GM12875 (cell line): Measurements from ENCODE around the gene ANKH.

Source experiments
- H3K4me3 ChIP-seq: one replicate; pipeline ENCODE4 v1.5.1; 2011; ENCODE audit warnings: low read depth, low read length, control low read depth
- TF ChIP-seq, protein P1 (sequence below): IDR thresholded peaks from 2 replicates; pipeline ENCODE4 v1.5.1; 2011; ENCODE audit warnings: low read depth, mild to moderate bottlenecking, control low read depth, inconsistent platforms, low read length, moderate library complexity, borderline replicate concordance; ENCODE audit not compliant: insufficient read depth

The ANKH gene

GRCh38 chr5:14732991-14733390 is 138.6 kb downstream of the ANKH start:
- TF ChIP-seq, protein P1, sequence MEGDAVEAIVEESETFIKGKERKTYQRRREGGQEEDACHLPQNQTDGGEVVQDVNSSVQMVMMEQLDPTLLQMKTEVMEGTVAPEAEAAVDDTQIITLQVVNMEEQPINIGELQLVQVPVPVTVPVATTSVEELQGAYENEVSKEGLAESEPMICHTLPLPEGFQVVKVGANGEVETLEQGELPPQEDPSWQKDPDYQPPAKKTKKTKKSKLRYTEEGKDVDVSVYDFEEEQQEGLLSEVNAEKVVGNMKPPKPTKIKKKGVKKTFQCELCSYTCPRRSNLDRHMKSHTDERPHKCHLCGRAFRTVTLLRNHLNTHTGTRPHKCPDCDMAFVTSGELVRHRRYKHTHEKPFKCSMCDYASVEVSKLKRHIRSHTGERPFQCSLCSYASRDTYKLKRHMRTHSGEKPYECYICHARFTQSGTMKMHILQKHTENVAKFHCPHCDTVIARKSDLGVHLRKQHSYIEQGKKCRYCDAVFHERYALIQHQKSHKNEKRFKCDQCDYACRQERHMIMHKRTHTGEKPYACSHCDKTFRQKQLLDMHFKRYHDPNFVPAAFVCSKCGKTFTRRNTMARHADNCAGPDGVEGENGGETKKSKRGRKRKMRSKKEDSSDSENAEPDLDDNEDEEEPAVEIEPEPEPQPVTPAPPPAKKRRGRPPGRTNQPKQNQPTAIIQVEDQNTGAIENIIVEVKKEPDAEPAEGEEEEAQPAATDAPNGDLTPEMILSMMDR: no peak

DNA sequence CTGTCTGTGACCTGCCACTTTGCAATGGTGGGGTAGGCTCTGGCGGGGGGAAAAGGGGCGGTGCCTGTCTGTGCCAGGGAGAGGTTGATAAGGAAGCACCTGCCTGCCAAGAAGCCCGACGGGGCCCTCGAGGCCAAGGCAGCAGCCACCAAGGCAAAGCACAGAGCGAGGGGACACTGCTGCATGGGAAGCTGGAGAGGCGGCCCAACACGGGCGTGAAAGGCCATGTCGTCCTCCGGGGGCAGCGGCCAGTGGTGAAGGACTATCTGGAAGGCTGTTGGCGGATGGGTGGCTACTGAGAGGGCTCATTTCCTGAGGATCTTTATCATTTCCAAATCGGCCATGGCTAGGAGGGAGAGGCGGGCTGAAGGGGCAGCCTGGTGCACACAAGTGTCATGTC is 140.7 kb downstream of the ANKH start:
- TF ChIP-seq, protein P1: no peak
- H3K4me3 ChIP-seq: no peak overlapping the region

More at GRCh38 chr5:14732991-14733390, 138.6 kb downstream of the ANKH start:
- H3K4me3 ChIP-seq: no peak overlapping the region

- TF ChIP-seq, protein P1: no peak
- H3K4me3 ChIP-seq: no peak overlapping the region
Observed at GRCh38 chr5:14730466-14730865, 141.1 kb downstream of the ANKH start.

DNA sequence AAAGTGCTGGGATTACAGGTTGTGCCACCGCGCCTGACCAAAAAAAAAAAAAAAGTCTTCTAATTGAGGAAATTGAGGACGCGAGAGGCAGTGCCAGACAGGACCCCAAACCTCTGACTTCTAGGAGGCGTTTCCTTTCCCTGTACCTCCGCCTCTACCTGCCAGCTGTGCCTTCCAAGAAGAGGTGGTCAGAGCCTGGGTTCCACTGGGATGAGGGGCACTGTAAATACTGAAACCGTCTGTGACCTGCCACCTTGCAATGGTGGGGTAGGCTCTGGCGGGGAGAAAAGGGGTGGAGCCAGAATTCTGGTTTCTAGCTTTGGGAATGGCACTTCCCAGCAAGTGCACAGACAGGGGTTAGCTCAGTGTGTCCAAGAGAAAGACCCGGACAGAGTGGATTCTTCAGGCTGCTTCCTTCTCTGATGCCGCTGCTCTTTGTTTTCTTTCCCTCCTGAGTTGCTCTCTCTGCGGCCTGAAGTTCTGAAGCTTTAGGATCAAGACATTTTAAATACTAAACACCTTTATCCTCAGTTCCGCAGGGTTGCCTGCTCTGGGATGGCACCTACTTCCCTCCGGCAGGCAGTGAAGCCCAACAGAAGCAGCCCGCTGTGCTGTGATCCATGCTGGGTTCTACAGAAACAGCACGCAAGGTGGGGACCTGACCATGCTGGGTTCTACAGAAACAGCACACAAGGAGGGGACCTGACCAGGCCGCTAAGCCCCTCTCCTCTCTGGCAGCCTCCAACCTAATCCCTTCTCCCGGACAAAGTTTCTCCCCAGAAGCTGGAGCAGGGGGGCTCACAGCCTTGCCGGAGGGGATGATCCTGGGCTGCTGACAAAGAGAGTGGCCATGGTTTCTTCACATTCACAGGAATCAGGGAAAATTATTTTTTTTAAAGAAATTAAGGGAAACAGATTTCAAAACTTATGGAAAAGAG is 141.9 kb downstream of the ANKH start:
- H3K4me3 ChIP-seq: no peak overlapping the region
- TF ChIP-seq, protein P1: no peak

- no peak overlapping the region for H3K4me3 ChIP-seq
- TF ChIP-seq, protein P1: no peak
Observed at GRCh38 chr5:14728459-14728938, 143.1 kb downstream of the ANKH start.

- TF ChIP-seq, protein P1: no peak
Observed at GRCh38 chr5:14727928-14728458, 143.6 kb downstream of the ANKH start.

More at GRCh38 chr5:14727928-14728458, 143.6 kb downstream of the ANKH start:
- no peak overlapping the region for H3K4me3 ChIP-seq
